ENCODE results near the gene VSTM2L. TPM values are rescaled to one million over a fixed set of nuclear protein-coding genes. Genes with fewer than 3 reads are reported as not detected.

Gene VSTM2L
- total RNA-seq, 1 donor from 2014 or later = 7.3 TPM

DNA sequence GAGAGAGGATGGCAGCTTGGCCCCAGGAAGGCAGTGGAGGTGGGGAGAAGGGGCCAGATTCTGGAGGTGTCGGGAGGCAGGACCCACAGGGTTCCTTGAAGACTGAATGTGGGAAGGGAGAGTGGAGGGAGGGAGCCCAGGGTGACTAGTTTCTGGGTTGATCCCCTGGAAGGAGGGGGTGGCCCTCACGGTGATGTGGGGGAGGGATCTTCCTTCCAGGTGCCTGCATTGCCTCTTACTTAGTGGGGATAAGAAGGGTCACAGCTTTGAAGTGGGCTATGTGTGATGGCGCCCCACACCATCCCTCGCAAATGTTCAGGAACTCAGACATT, 26.7 kb downstream of the VSTM2L start:
- H3K4me3 Mint-ChIP-seq (ENCODE audit: unreplicated experiment) = no peak overlapping the region
- no peak overlapping the region for H3K27ac Mint-ChIP-seq (ENCODE audit: unreplicated experiment)
- no peak for DNase-seq (ENCODE audit: low spot score)
- peaks cover 2% of the 10 kb centered on the region for H3K27me3 Mint-ChIP-seq (ENCODE audit: low read depth)
- TF ChIP-seq CTCF (IDR thresholded peaks at IDR 0.05) = no peak
- no peaks in the 10 kb centered on the region for H3K36me3 Mint-ChIP-seq (ENCODE audit: low read depth)
- H3K4me1 Mint-ChIP-seq (ENCODE audit: low read depth) = no peaks in the 10 kb centered on the region
- no peaks in the 10 kb centered on the region for H3K9me3 Mint-ChIP-seq (ENCODE audit: low read depth)

DNA sequence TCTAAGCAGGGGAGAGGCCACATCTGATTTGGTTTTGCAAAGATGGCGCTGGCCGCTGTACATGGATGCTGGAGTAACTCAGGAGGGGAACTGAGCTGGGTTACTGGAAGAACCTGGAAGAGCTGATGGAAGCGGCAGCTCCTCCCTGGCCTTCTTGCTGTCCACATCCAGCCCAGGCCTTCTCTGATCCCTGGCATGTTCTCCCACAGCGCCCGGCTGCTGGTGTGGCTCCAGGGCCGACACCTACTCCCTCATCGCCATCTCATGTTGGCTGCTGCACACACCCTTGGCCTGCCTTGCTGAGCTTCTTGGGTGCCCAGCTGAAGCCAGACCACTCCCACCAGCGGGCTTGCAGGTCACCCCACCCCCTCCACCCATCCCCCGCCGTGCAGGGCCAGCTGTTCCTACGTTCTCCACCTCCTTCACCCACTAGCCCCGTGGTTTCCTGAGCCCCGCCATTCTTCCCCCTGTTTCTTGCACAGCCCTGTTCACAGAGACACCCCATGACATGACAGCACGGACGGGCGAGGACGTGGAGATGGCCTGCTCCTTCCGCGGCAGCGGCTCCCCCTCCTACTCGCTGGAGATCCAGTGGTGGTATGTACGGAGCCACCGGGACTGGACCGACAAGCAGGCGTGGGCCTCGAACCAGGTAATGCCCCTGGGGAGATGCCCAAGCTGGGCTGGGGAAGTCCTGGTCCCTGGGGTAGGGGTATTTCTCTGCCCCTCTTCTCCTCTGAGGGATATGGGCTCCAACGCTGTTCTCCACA, 28.4 kb downstream of the VSTM2L start:
- H3K27ac Mint-ChIP-seq (ENCODE audit: unreplicated experiment) = no peak overlapping the region
- no peaks in the 10 kb centered on the region for H3K36me3 Mint-ChIP-seq (ENCODE audit: low read depth)
- H3K27me3 Mint-ChIP-seq (ENCODE audit: low read depth) = peaks cover 2% of the 10 kb centered on the region
- H3K9me3 Mint-ChIP-seq (ENCODE audit: low read depth) = no peaks in the 10 kb centered on the region
- no peak for TF ChIP-seq CTCF (IDR thresholded peaks at IDR 0.05)
- no peak overlapping the region for H3K4me3 Mint-ChIP-seq (ENCODE audit: unreplicated experiment)
- DNase-seq (ENCODE audit: low spot score) = no peak
- H3K4me1 Mint-ChIP-seq (ENCODE audit: low read depth) = no peaks in the 10 kb centered on the region

- Mint-ChIP-seq H3K36me3 (ENCODE audit: low read depth) (no peaks in the 10 kb centered on the region), H3K4me1 (ENCODE audit: low read depth) (no peaks in the 10 kb centered on the region), H3K4me3 (ENCODE audit: unreplicated experiment) (no peak overlapping the region), H3K9me3 (ENCODE audit: low read depth) (no peaks in the 10 kb centered on the region), H3K27me3 (ENCODE audit: low read depth) (peaks cover 2% of the 10 kb centered on the region), H3K27ac (ENCODE audit: unreplicated experiment) (no peak overlapping the region)
- DNase-seq (ENCODE audit: low spot score) = no peak
- no peak for TF ChIP-seq CTCF (IDR thresholded peaks at IDR 0.05)
These were observed 29.1 kb downstream of the VSTM2L start for GRCh38 chr20:37932074-37932473.

GRCh38 chr20:37932919-37933318, 30.0 kb downstream of the VSTM2L start:
- DNase-seq (ENCODE audit: low spot score) = no peak
- Mint-ChIP-seq H3K4me3 (ENCODE audit: unreplicated experiment) (no peak overlapping the region), H3K9me3 (ENCODE audit: low read depth) (no peaks in the 10 kb centered on the region), H3K27me3 (ENCODE audit: low read depth) (peaks cover 2% of the 10 kb centered on the region), H3K36me3 (ENCODE audit: low read depth) (no peaks in the 10 kb centered on the region), H3K27ac (ENCODE audit: unreplicated experiment) (no peak overlapping the region), H3K4me1 (ENCODE audit: low read depth) (no peaks in the 10 kb centered on the region)
- TF ChIP-seq CTCF (IDR thresholded peaks at IDR 0.05) = no peak

DNA sequence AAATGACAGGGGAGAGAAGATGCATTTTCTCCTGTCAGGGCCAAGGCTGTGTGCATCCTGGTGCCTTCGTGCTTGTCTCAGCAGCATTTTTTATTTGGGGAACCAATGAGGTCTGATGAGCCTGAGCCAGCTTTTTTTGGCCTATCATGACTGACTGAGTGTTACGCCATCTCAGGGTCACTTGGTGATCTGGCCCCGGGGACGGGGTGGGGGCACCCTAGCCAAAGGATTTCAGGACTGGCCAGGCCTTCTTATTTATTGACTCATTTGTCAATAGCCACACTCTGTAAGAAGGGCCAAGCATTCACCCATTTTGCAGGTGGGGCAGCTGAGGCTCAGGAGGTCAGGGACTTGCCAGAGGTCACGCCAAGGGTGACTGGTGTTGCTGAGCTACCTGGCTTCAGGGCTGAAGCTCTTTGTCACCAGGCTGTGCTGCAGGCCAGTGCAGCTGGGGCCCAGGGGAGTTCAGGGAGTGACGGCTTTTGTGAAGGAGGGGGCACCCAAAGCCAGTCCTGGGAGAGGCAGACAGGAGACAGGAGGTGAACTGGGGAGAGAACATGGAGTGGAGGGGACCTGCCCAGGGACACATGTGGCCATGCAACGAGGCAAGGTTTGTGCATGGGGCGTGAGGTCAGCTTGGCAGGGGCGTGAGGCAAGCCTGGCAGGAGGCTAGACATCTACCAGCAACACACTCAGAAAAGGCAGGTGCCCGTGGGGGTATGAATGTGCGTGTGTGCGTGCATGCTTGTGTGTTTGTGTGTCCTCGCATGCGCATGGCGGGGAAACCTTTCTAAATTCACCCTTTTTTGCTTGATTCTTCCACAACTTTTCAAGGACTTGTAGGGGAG, 31.1 kb downstream of the VSTM2L start:
- H3K27ac Mint-ChIP-seq (ENCODE audit: unreplicated experiment) = no peak overlapping the region
- no peaks in the 10 kb centered on the region for H3K9me3 Mint-ChIP-seq (ENCODE audit: low read depth)
- DNase-seq (ENCODE audit: low spot score) = no peak
- H3K27me3 Mint-ChIP-seq (ENCODE audit: low read depth) = peaks cover 2% of the 10 kb centered on the region
- no peak overlapping the region for H3K4me3 Mint-ChIP-seq (ENCODE audit: unreplicated experiment)
- no peak for TF ChIP-seq CTCF (IDR thresholded peaks at IDR 0.05)
- H3K4me1 Mint-ChIP-seq (ENCODE audit: low read depth) = no peaks in the 10 kb centered on the region
- no peaks in the 10 kb centered on the region for H3K36me3 Mint-ChIP-seq (ENCODE audit: low read depth)
